Stomach (tissue), 4 donors: ENCODE data around the gene TANC1.

ENCODE experiments used
- CTCF ChIP-seq, 7 experiments: fragments of 450-650 bp in 4 of 7; fragments of 200-600 bp in 3 of 7; sonication (generic) in 3 of 7; IDR thresholded peaks; one replicate each; pipeline ENCODE4 v1.5.1; 2016 to 2019; ENCODE audit warnings: antibody characterized with exemption in 7 of 7, control low read depth in 2 of 7, mild to moderate bottlenecking in 1 of 7
- POLR2A ChIP-seq, 4 donors: fragments of 450-650 bp; IDR thresholded peaks; one replicate each; pipeline ENCODE4 v1.6.1; 2016; ENCODE audit warnings: antibody characterized with exemption in 4 of 4, control low read depth in 2 of 4, mild to moderate bottlenecking in 1 of 4, moderate library complexity in 1 of 4
- POLR2AphosphoS5 ChIP-seq, 3 donors: sonication (generic); formaldehyde crosslinking; IDR thresholded peaks; one replicate each; pipeline ENCODE4 v1.6.1; 2016; ENCODE audit warnings: antibody characterized with exemption in 3 of 3

- no peak for TF ChIP-seq CTCF (IDR thresholded peaks at IDR 0.05)
- TF ChIP-seq POLR2A (IDR thresholded peaks at IDR 0.05) = no peak
- TF ChIP-seq POLR2AphosphoS5 (IDR thresholded peaks at IDR 0.05) = no peak
Observed at GRCh38 chr2:159196393-159196925, 228.0 kb downstream of the TANC1 start.
